GM12872 (cell line): ENCODE measurements around the gene UBAP2L.

Source experiments
- CTCF ChIP-seq: IDR thresholded peaks from 3 replicates; pipeline ENCODE4 v1.5.1; 2011; ENCODE audit warnings: low read depth, mild to moderate bottlenecking, low read length, moderate library complexity; ENCODE audit not compliant: insufficient read depth

UBAP2L gene

GRCh38 chr1:154221278-154222001 is 685 bp downstream of the UBAP2L start:
- no peak for TF ChIP-seq CTCF

GRCh38 chr1:154222518-154222917 is 1.8 kb downstream of the UBAP2L start:
- TF ChIP-seq CTCF: no peak

- TF ChIP-seq CTCF: no peak
Measured at GRCh38 chr1:154222918-154223317, 2.2 kb downstream of the UBAP2L start.

- no peak for TF ChIP-seq CTCF
Measured at GRCh38 chr1:154223621-154224020, 2.9 kb downstream of the UBAP2L start.

- no peak for TF ChIP-seq CTCF
Measured at GRCh38 chr1:154225370-154225769, 4.6 kb downstream of the UBAP2L start.

- TF ChIP-seq CTCF: no peak
Measured at GRCh38 chr1:154236855-154237254, 16.1 kb downstream of the UBAP2L start.

GRCh38 chr1:154237435-154237834 is 16.7 kb downstream of the UBAP2L start:
- TF ChIP-seq CTCF: no peak
